Activated naive CD4-positive, alpha-beta T cell treated with anti-CD3 and anti-CD28 coated beads, Interleukin-2, amount 50 U/mL, for 16 hours (primary cell): ENCODE measurements around the gene ANKS1A.
"Not testable (repeated sequence)": the region's sequence is repeated elsewhere in the genome, so short reads cannot be mapped to it uniquely, and the experiment has no call there.

Source experiments
- DNase-seq: peaks from one replicate; pipeline ENCODE4 v3.0.0-alpha.2; 2020

Gene ANKS1A

GRCh38 chr6:34887753-34888513 is 1.1 kb upstream of the ANKS1A start, which contains the start of gene TAF11:
TSS of gene TAF11 (minus strand) at chr6:34888042. CDS start at chr6:34887957, 85 bp downstream.
- peak; percentile 89 for DNase-seq

DNA sequence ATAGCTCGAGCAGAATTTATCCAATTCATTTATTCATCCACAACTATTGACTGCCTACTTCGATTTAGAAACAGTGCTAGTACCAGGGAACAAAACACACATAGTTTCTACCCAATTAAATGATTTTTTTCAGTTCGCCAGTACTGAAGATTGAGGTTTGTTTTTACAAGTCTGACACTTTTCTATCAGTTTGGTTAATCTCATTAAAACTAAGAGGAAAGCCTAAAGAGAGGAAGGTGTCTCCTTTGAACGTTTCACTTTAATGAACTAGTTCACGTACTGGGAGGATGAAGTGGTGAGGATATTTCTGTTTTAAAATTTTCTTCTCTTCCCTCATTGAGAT is 570 bp upstream of the ANKS1A start:
- no peak for DNase-seq

- DNase-seq, result no peak
Measured at GRCh38 chr6:34890533-34890925, 1.5 kb downstream of the ANKS1A start.

- DNase-seq, result no peak
Measured at GRCh38 chr6:34891296-34891695, 2.2 kb downstream of the ANKS1A start.

- DNase-seq, result no peak
Measured at GRCh38 chr6:34894693-34895092, 5.6 kb downstream of the ANKS1A start.

DNA sequence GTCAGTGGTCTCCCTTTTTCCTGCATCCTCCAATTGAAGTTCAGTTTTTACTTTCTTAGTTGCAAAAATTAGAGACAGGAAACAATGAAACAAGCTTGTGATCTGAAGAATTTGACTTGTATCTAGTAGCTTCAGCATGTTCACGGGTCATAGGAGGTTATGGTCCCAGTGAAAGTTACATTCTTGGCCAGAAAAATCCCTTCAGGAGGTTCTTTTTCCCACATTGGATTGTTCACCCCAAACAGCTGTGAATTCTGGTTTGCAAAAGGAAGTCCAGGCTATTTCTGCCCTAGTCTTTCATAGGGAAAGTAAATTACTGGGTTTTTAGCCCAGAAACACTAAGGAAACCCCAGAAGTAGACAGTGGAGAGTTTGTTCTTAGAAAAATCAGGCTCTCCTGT is 8.1 kb downstream of the ANKS1A start:
- DNase-seq, result no peak

- DNase-seq, result no peak
Measured at GRCh38 chr6:34897716-34898115, 8.7 kb downstream of the ANKS1A start.

DNA sequence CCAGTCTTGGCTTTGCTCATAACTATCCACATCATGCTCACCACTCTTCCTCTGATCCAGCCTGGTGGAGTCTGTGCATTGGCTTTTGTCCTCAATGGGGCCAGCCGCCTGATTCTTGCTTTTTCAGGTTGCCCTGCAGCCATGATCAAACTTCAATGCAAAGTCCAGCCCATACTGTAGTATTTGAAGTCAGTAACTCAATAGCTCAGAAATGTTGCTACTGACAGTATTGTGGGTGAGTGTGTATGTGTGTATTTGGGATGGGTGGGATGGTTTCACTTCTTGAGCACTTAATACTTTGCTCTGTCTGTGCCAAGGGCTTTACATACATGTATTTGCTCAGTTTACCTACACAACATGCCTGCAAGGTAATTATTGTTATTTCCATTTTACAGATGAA is 10.7 kb downstream of the ANKS1A start:
- not testable (repeated sequence) for DNase-seq

DNA sequence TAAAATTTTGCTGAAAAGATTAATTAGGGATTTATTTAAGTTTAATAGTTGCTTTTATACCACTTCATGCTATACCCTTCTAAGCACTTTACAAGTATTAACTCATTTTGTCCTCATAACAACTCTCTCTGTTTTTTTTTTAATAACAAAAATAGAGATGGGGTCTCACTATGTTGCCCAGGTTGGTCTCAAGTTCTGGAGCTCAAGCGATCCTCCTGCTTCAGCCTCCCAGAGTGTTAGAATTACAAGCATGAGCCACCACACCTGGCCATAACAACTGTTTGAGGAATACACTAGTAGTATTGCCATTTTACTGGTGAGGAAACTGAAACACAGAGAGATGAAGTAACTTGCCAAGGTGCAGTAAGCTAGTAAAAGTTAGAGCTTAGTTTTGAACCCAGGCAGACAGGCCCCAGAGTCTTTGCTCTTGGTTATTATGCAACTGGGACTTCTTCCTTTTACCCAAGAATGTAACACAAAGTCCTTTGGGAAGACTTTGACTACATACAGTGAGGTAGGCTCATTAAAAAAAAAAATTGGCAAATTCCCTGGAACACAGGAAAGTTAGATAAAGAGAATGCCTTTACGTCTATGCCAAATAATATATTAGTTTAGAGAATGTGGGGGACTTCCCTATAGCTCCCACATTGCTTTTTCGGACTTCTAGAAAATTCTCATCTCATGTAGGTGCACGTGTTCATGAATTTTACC is 11.4 kb downstream of the ANKS1A start:
- no peak for DNase-seq

DNA sequence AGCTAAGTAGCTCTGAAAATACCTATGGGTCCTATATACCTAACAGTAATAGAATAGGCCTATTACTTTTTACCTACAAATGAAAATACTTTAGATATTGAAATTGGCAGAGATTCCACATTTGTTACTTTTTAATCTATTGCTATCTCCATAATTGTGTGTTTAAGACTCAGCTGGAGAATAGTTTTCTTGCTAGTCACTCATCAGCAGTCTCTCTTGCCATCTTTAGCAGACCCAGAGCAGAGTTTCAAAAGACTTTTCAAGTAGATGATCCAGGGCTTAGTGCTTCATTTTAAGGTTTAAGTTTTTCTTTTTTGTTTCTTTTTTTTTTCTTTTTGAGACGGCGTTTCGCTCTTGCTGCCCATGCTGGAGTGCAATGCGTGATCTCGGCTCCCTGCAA is 12.9 kb downstream of the ANKS1A start:
- no peak for DNase-seq

DNA sequence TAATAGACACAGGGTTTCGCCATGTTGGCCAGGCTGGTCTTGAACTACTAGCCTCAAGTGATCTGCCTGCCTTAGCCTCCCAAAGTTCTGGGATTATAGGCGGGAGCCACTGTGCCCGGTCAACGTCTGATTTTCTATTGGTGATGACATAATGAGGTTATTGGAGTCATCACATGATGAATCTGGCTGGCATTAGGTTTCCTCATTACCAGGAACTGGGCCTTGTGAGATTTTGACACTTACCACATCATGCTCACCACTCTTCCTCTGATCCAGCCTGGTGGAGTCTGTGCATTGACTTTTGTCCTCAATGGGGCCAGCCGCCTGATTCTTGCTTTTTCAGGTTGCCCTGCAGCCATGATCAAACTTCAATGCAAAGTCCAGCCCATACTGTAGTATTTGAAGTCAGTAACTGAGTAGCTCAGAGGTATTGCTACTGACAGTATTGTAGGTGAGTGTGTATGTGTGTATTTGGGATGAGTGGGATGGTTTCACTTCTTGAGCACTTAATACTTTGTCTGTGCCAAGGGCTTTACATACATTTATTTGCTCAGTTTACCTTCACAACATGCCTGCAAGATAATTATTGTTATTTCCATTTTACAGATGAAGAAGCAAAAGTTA is 16.0 kb downstream of the ANKS1A start:
- no peak for DNase-seq

GRCh38 chr6:34906826-34907225 is 17.8 kb downstream of the ANKS1A start:
- DNase-seq, result no peak

GRCh38 chr6:34908194-34908593 is 19.1 kb downstream of the ANKS1A start:
- DNase-seq, result no peak

DNA sequence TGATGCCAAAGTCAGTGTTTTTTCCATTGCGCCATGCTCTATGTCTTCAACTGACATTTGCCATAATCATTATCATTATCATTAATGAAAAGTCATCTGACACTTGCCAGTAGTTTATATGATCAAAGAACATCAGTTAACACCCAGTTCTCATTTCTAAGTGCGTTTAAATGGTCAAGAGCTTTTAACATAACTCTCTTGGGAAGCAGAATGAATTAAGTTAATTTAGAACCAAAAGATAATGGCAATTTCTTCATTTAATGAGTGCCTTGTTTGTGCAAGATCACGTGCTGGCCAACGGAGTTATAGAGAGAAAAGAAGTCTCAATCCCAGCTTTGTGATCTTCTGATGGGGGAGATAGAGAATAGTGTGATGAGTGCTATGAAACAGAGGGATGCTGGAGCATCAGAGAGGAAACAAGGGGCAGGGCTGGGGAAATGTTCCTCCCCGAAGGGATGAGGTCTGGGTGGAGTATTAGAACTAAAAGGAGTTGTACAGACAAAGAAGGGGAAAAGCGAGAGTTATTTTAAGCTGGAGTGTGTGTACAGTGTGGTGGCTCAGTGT is 20.3 kb downstream of the ANKS1A start:
- no peak for DNase-seq

DNA sequence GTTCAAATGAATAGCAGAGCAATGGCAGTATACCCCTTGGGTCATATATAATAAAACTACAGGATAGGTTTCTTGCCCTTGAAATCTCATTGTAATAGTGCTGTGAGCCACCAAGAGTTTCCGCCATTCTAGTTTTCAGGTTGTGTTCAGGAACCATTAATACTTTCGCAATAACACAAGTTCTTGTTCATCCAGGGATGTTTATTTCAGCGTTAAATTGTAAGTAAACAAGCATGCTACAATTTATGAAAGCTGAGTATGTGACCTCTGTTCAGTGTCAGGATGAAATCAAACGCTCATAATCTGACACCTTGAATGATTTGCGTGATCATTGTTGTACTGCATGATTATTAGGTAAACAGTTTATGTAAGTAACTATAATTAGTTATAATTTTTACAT is 22.8 kb downstream of the ANKS1A start:
- no peak for DNase-seq

GRCh38 chr6:34912715-34913464 is 23.8 kb downstream of the ANKS1A start:
- peak; percentile 15 for DNase-seq

DNA sequence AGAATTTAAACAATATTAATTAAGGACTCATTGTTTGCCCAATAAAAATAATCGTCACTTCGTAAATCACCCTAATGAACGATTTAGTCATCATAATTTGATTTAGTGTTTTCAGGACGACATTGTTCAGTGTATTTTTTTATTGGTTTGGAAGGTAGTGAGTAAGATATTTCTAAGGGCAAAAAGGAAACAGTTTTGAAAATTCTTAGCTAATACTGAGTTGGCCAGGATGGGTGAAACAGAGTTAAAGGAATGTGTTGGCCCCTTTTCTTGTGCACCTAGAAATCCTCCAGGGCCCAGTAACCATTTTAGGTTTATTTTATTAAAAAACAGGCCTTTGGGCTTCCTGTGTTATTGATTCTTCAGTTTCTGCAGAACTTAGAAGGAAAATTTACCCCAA is 25.3 kb downstream of the ANKS1A start:
- DNase-seq, result no peak

DNA sequence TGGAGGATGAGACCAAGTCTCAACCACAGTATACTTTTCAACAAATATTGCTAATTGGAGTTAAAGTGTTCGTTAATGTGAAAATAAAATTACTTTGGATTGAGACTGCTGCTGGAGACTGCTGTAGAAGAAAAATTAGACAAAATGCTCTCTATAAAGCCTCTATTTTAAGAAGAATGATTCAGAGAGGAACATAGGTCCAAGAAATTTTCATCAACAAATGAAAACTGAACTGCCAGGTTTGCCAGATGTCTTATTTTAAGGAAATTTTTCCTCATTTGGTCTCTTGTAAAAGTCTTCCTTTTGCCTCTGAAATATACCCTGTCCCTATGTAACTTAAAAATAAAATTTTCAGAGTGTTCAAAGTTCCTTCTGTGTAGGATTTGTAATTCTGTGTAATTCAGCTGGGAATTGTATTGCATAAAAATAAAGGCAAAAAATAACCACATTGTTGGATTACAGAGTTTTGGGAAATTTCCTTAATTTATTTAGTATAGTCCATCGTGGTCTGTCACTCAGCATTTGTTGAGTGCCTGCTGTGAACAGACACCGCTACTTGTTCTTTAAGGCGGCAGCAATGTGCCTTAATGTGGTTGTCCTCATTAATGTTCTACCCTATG is 27.4 kb downstream of the ANKS1A start:
- no peak for DNase-seq

- no peak for DNase-seq
Measured at GRCh38 chr6:34917626-34918285, 28.7 kb downstream of the ANKS1A start.

DNA sequence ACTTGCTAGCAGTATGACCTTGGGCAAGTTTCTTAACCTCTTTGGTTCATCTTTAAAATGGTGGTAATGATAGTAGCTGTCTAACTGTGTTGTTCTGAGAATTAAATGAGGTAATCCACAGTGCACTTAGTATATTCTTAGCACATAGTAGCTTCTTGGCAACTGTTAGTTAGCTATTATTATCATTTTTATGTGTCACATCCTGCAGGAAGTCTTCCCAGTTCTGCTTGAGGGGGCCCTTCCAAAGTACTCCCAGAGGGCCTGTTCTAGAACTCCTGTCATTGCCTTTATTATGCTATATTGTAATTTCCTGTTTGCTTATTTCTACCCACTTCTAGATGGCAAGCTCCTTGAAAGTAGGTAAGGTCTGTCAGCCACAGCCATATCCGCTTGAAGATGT is 30.6 kb downstream of the ANKS1A start:
- no peak for DNase-seq

GRCh38 chr6:34920097-34920496 is 31.0 kb downstream of the ANKS1A start:
- DNase-seq, result no peak

DNA sequence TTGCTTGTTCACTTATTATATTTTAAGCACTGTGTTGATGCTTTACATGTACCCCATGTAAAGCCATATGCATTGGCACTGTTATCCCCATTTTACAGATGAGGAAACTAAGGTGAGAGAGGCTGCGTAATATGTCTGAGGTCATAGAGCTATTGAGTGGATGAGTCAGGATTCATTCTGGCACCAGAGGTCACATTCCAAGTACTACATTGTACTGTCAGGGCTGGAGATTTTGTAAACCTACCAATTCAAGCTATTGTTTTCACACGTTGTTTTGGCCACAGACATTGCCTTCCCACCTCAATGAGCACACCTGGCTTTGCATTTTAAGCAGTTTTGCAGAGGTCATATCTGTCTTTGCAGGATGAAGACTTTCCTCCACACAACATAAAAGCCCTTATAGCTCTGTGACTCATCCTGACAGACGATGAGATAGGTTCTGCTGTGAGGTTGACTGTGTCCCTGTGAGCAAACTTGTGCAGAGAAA is 33.2 kb downstream of the ANKS1A start:
- no peak for DNase-seq
